HEK293 (cell line): Measurements from ENCODE around the gene C1orf21.

Experiments
- CTCF ChIA-PET: fragments of 350-600 bp; formaldehyde crosslinking; extraction: SDS; loops from one replicate; lab custom pipeline; 2021; ENCODE audit warnings: antibody characterized with exemption; lab: Yijun Ruan, JAX
- POLR2A ChIA-PET: fragments of 300-600 bp; formaldehyde crosslinking; extraction: SDS; loops from one replicate; lab custom pipeline; 2020; ENCODE audit warnings: antibody characterized with exemption, inconsistent platforms; lab: Yijun Ruan, JAX
- H3K27ac ChIP-seq: fragments of 200-500 bp; sonication (Bioruptor generic); 2 replicates; pipeline ENCODE4 v1.5.1; 2014; ENCODE audit warnings: low read depth, low read length, control low read depth, inconsistent platforms; ENCODE audit errors: extremely low read depth
- H3K36me3 ChIP-seq, 2 experiments: fragments of 200-500 bp in 1 of 2; sonication (Bioruptor generic) in 1 of 2; 1 replicate in 1 of 2; 2 replicates in 1 of 2; pipeline ENCODE4 v1.5.1; 2014 to 2017; ENCODE audit warnings: inconsistent platforms in 2 of 2, low read length in 2 of 2; ENCODE audit not compliant: control insufficient read depth in 2 of 2, insufficient read depth in 1 of 2
- H3K4me1 ChIP-seq: fragments of 200-500 bp; sonication (Bioruptor generic); 2 replicates; pipeline ENCODE4 v1.5.1; 2014; ENCODE audit warnings: mild to moderate bottlenecking, low read length, inconsistent platforms; ENCODE audit not compliant: control insufficient read depth, insufficient read depth
- H3K4me3 ChIP-seq: 2 replicates; pipeline ENCODE4 v1.5.1; 2011; ENCODE audit warnings: low read depth, mild to moderate bottlenecking, control low read depth, low read length, moderate library complexity
- H3K9me3 ChIP-seq: fragments of 200-500 bp; sonication (Bioruptor generic); 2 replicates; pipeline ENCODE4 v1.5.1; 2014; ENCODE audit warnings: low read depth, low read length, inconsistent platforms; ENCODE audit not compliant: control insufficient read depth, insufficient read depth
- BCL11A ChIP-seq: fragments of 450-650 bp; formaldehyde crosslinking; IDR thresholded peaks from 2 replicates; pipeline ENCODE4 v1.5.1; 2016; ENCODE audit warnings: low read depth, missing biosample characterization, missing genetic modification characterization
- GFI1B ChIP-seq: fragments of 450-650 bp; formaldehyde crosslinking; IDR thresholded peaks from 2 replicates; pipeline ENCODE4 v1.5.1; 2016; ENCODE audit warnings: missing biosample characterization, missing genetic modification characterization
- KLF10 ChIP-seq: fragments of 450-650 bp; IDR thresholded peaks from 2 replicates; pipeline ENCODE4 v1.5.1; 2018; ENCODE audit warnings: missing biosample characterization, mild to moderate bottlenecking, missing genetic modification characterization
- KLF8 ChIP-seq: fragments of 450-650 bp; formaldehyde crosslinking; IDR thresholded peaks from 2 replicates; pipeline ENCODE4 v1.5.1; 2016; ENCODE audit warnings: missing biosample characterization, missing genetic modification characterization
- ZBTB1 ChIP-seq: fragments of 450-650 bp; formaldehyde crosslinking; IDR thresholded peaks from 2 replicates; pipeline ENCODE4 v1.5.1; 2016; ENCODE audit warnings: missing biosample characterization, missing genetic modification characterization
- ZBTB21 ChIP-seq: fragments of 450-650 bp; formaldehyde crosslinking; IDR thresholded peaks from 2 replicates; pipeline ENCODE4 v1.5.1; 2017; ENCODE audit warnings: missing biosample characterization, missing genetic modification characterization
- ZEB2 ChIP-seq: fragments of 450-650 bp; formaldehyde crosslinking; IDR thresholded peaks from 2 replicates; pipeline ENCODE4 v1.5.1; 2016; ENCODE audit warnings: missing biosample characterization, missing genetic modification characterization
- ZNF140 ChIP-seq: fragments of 450-650 bp; formaldehyde crosslinking; IDR thresholded peaks from 2 replicates; pipeline ENCODE4 v1.5.1; 2016; ENCODE audit warnings: missing biosample characterization, missing genetic modification characterization
- ZNF223 ChIP-seq: fragments of 450-650 bp; formaldehyde crosslinking; IDR thresholded peaks from 2 replicates; pipeline ENCODE4 v1.5.1; 2016; ENCODE audit warnings: missing biosample characterization, missing genetic modification characterization
- ZNF416 ChIP-seq: fragments of 450-650 bp; formaldehyde crosslinking; IDR thresholded peaks from 2 replicates; pipeline ENCODE4 v1.5.1; 2016; ENCODE audit warnings: missing biosample characterization, missing genetic modification characterization
- ZNF473 ChIP-seq: fragments of 450-650 bp; formaldehyde crosslinking; IDR thresholded peaks from 2 replicates; pipeline ENCODE4 v1.5.1; 2017; ENCODE audit warnings: missing biosample characterization, missing genetic modification characterization
- ZNF501 ChIP-seq: fragments of 450-650 bp; formaldehyde crosslinking; IDR thresholded peaks from 2 replicates; pipeline ENCODE4 v1.5.1; 2016; ENCODE audit warnings: missing biosample characterization, missing genetic modification characterization
- ZNF596 ChIP-seq: fragments of 450-650 bp; IDR thresholded peaks from 2 replicates; pipeline ENCODE4 v1.5.0; 2018; ENCODE audit warnings: missing biosample characterization, mild to moderate bottlenecking, missing genetic modification characterization, moderate library complexity
- ZNF623 ChIP-seq: fragments of 450-650 bp; formaldehyde crosslinking; IDR thresholded peaks from 2 replicates; pipeline ENCODE4 v1.5.1; 2016; ENCODE audit warnings: missing biosample characterization, missing genetic modification characterization
- ZNF677 ChIP-seq: fragments of 450-650 bp; IDR thresholded peaks from 2 replicates; pipeline ENCODE4 v1.5.0; 2018; ENCODE audit warnings: missing biosample characterization, mild to moderate bottlenecking, missing genetic modification characterization, moderate library complexity
- ZNF707 ChIP-seq: fragments of 450-650 bp; formaldehyde crosslinking; IDR thresholded peaks from 2 replicates; pipeline ENCODE4 v1.5.1; 2016; ENCODE audit warnings: missing biosample characterization, missing genetic modification characterization
- TF ChIP-seq, protein P1 (sequence below): fragments of 450-650 bp; formaldehyde crosslinking; IDR thresholded peaks from 2 replicates; pipeline ENCODE4 v1.5.1; 2016; ENCODE audit warnings: missing biosample characterization, missing genetic modification characterization
- TF ChIP-seq, protein P2 (sequence below): fragments of 450-650 bp; formaldehyde crosslinking; IDR thresholded peaks from 2 replicates; pipeline ENCODE4 v1.5.1; 2016; ENCODE audit warnings: missing biosample characterization, missing genetic modification characterization
- TF ChIP-seq, protein P3 (sequence below): fragments of 450-650 bp; formaldehyde crosslinking; IDR thresholded peaks from 2 replicates; pipeline ENCODE4 v1.5.1; 2017; ENCODE audit warnings: missing biosample characterization, missing genetic modification characterization
- TF ChIP-seq, protein P4 (sequence below): fragments of 450-650 bp; formaldehyde crosslinking; IDR thresholded peaks from 2 replicates; pipeline ENCODE4 v1.5.1; 2016; ENCODE audit warnings: missing biosample characterization, missing genetic modification characterization, borderline replicate concordance
- TF ChIP-seq, protein P5 (sequence below): fragments of 450-650 bp; formaldehyde crosslinking; conservative IDR thresholded peaks from 2 replicates; pipeline ENCODE4 v1.5.1; 2016; ENCODE audit warnings: low read depth, missing biosample characterization, missing genetic modification characterization

C1orf21 gene

DNA sequence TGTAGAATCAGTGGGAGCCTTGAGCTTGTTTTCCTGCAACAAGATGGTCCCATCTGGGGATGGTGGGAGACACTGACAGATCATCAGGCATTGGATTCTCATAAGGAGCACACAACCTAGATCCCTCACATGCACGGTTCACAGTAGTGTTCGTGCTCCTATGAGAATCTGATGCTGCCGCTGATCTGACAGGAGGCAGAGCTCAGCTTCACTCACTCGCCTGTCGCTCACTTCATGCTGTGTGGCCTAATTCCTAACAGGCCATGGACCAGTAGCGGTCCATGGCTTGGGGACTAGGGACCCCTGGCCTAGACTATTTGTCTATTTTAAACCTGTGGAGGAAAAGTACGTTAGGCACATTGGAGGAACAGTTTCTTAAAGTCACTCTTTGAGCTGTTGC lies 227.8 kb downstream of the C1orf21 start:
- POLR2A ChIA-PET: no interaction called here
- CTCF ChIA-PET: interaction anchor here (0.5 kb wide), 1 partner anchor 10 kb away, joined by 3 read pairs; no protein-coding TSS in a partner anchor
- no peaks in the 10 kb centered on the region for H3K9me3 ChIP-seq

DNA sequence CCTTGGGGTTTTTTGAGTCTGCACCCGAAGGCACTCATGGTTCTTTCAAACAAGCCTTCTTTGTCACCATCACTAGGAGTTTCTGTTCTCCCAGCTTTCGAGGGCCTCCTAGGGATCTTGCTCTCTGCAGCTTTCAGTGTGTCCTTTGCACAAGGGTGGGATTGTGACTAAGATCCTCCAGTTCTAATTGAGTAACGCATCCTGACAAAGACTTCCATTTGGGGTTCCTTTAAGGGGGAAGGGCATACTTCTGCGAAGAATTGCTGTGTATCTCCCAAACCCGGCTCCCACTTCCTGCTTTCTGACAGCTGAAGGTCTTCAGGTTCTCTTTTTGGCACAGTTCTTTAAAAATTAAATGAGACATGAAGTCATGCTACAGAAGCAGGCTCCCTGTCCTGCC lies 228.5 kb downstream of the C1orf21 start:
- no peak overlapping the region for H3K27ac ChIP-seq
- POLR2A ChIA-PET: no interaction called here
- peaks cover 0 to 2% of the 10 kb centered on the region in 2 experiments; a peak in 1 of 3 replicates for H3K36me3 ChIP-seq
- no peaks in the 10 kb centered on the region for H3K9me3 ChIP-seq
- H3K4me3 ChIP-seq: no peak overlapping the region
- CTCF ChIA-PET: interaction anchor here (0.5 kb wide), 1 partner anchor 10 kb away, joined by 3 read pairs; no protein-coding TSS in a partner anchor
- peaks cover 4% of the 10 kb centered on the region; the same call in 1 of the 2 replicates for H3K4me1 ChIP-seq
- TF ChIP-seq ZEB2 (tag by site-specific recombination) (no peak), ZNF473 (tag by site-specific recombination) (no peak), ZNF623 (tag by site-specific recombination) (no peak), ZNF677 (tag by site-specific recombination) (no peak)
- TF ChIP-seq, protein P1, sequence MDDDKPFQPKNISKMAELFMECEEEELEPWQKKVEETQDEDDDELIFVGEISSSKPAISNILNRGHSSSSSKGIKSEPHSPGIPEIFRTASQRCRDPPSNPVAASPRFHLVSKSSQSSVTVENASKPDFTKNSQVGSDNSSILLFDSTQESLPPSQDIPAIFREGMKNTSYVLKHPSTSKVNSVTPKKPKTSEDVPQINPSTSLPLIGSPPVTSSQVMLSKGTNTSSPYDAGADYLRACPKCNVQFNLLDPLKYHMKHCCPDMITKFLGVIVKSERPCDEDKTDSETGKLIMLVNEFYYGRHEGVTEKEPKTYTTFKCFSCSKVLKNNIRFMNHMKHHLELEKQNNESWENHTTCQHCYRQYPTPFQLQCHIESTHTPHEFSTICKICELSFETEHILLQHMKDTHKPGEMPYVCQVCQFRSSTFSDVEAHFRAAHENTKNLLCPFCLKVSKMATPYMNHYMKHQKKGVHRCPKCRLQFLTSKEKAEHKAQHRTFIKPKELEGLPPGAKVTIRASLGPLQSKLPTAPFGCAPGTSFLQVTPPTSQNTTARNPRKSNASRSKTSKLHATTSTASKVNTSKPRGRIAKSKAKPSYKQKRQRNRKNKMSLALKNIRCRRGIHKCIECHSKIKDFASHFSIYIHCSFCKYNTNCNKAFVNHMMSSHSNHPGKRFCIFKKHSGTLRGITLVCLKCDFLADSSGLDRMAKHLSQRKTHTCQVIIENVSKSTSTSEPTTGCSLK: no peak
- TF ChIP-seq, protein P2, sequence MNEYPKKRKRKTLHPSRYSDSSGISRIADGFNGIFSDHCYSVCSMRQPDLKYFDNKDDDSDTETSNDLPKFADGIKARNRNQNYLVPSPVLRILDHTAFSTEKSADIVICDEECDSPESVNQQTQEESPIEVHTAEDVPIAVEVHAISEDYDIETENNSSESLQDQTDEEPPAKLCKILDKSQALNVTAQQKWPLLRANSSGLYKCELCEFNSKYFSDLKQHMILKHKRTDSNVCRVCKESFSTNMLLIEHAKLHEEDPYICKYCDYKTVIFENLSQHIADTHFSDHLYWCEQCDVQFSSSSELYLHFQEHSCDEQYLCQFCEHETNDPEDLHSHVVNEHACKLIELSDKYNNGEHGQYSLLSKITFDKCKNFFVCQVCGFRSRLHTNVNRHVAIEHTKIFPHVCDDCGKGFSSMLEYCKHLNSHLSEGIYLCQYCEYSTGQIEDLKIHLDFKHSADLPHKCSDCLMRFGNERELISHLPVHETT: no peak

More for the DNA sequence above, 227.8 kb downstream of the C1orf21 start:
- Histone ChIP-seq H3K4me3 (no peak overlapping the region), H3K4me1 (peaks cover 4% of the 10 kb centered on the region; the same call in 1 of the 2 replicates), H3K27ac (no peak overlapping the region), H3K36me3 (no peaks in the 10 kb centered on the region)
- TF ChIP-seq, protein P1: no peak
- TF ChIP-seq ZBTB21 (tag by site-specific recombination): no peak
- TF ChIP-seq ZNF707 (tag by site-specific recombination): no peak
- TF ChIP-seq ZBTB1: no peak
- TF ChIP-seq ZNF416 (tag by site-specific recombination): no peak
- TF ChIP-seq GFI1B (tag by site-specific recombination): no peak
- no peak for TF ChIP-seq BCL11A (tag by site-specific recombination)
- no peak for TF ChIP-seq ZNF501 (tag by site-specific recombination)
- TF ChIP-seq, protein P3, sequence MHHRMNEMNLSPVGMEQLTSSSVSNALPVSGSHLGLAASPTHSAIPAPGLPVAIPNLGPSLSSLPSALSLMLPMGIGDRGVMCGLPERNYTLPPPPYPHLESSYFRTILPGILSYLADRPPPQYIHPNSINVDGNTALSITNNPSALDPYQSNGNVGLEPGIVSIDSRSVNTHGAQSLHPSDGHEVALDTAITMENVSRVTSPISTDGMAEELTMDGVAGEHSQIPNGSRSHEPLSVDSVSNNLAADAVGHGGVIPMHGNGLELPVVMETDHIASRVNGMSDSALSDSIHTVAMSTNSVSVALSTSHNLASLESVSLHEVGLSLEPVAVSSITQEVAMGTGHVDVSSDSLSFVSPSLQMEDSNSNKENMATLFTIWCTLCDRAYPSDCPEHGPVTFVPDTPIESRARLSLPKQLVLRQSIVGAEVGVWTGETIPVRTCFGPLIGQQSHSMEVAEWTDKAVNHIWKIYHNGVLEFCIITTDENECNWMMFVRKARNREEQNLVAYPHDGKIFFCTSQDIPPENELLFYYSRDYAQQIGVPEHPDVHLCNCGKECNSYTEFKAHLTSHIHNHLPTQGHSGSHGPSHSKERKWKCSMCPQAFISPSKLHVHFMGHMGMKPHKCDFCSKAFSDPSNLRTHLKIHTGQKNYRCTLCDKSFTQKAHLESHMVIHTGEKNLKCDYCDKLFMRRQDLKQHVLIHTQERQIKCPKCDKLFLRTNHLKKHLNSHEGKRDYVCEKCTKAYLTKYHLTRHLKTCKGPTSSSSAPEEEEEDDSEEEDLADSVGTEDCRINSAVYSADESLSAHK (tag by site-specific recombination): no peak
- TF ChIP-seq ZNF140 (tag by site-specific recombination): no peak
- TF ChIP-seq ZNF223: no peak
- TF ChIP-seq ZNF596 (tag by site-specific recombination): no peak
- TF ChIP-seq, protein P4, sequence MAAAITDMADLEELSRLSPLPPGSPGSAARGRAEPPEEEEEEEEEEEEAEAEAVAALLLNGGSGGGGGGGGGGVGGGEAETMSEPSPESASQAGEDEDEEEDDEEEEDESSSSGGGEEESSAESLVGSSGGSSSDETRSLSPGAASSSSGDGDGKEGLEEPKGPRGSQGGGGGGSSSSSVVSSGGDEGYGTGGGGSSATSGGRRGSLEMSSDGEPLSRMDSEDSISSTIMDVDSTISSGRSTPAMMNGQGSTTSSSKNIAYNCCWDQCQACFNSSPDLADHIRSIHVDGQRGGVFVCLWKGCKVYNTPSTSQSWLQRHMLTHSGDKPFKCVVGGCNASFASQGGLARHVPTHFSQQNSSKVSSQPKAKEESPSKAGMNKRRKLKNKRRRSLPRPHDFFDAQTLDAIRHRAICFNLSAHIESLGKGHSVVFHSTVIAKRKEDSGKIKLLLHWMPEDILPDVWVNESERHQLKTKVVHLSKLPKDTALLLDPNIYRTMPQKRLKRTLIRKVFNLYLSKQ (tag by site-specific recombination): no peak
- TF ChIP-seq KLF10 (tag by site-specific recombination): no peak
- TF ChIP-seq KLF8: no peak
- TF ChIP-seq, protein P5, sequence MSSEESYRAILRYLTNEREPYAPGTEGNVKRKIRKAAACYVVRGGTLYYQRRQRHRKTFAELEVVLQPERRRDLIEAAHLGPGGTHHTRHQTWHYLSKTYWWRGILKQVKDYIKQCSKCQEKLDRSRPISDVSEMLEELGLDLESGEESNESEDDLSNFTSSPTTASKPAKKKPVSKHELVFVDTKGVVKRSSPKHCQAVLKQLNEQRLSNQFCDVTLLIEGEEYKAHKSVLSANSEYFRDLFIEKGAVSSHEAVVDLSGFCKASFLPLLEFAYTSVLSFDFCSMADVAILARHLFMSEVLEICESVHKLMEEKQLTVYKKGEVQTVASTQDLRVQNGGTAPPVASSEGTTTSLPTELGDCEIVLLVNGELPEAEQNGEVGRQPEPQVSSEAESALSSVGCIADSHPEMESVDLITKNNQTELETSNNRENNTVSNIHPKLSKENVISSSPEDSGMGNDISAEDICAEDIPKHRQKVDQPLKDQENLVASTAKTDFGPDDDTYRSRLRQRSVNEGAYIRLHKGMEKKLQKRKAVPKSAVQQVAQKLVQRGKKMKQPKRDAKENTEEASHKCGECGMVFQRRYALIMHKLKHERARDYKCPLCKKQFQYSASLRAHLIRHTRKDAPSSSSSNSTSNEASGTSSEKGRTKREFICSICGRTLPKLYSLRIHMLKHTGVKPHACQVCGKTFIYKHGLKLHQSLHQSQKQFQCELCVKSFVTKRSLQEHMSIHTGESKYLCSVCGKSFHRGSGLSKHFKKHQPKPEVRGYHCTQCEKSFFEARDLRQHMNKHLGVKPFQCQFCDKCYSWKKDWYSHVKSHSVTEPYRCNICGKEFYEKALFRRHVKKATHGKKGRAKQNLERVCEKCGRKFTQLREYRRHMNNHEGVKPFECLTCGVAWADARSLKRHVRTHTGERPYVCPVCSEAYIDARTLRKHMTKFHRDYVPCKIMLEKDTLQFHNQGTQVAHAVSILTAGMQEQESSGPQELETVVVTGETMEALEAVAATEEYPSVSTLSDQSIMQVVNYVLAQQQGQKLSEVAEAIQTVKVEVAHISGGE: no peak
